Fibroblast of skin of back (primary cell): ENCODE results near the gene RBPJ.
"Not testable (repeated sequence)": the region's sequence is repeated elsewhere in the genome, so short reads cannot be mapped to it uniquely, and the experiment has no call there.

ENCODE experiments used
- DNase-seq: peaks from one replicate; pipeline ENCODE4 v3.0.0-alpha.2; 2013

RBPJ gene

DNA sequence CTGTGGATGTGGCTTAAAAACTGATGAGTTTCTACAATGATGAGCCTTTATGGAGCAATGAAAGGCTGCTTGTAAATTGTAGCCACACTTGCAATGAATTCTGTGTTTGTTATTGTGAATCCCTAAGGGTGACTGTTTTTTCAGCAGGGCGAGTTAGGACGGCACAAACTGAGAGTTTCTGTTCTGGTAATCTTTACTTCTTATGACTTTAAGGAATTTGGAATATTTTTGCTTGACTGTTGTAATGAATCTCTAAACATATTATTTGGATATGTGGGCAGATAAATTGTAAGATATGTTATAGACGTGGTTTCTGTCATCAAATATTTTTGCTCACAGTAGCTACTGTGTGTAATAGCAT, 22.2 kb downstream of the RBPJ start:
- peak; percentile 40 for DNase-seq

DNA sequence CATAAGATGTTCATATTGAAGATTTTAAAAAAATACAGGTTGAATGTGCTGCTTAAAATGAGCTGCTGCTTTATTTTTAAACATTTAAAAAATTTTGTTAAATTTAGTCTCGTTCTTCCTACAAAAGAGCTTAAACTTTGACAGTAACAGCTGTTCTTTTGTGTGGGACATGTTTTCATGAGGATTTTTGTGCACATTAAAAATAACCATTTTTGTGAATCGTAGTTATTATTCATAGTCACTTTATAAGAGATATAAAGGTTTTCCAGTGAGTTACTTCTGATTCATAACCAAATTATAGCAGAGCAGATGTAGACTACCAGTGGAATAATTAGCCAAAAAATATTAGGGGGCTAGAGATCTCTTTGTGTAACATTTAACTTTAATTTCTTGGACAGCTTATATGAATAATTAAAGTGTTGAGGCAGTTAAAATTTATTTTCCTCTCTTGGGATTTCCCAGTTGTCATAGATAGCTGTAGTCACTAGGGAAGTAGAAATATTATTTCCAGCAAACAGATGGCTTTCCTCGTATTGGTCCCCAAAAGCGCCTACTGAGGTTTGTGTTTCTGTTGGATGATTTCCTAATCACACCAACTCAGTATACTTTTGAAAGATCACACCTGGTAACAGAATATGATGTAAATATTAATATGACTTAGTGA, 24.2 kb downstream of the RBPJ start:
- DNase-seq: no peak

DNA sequence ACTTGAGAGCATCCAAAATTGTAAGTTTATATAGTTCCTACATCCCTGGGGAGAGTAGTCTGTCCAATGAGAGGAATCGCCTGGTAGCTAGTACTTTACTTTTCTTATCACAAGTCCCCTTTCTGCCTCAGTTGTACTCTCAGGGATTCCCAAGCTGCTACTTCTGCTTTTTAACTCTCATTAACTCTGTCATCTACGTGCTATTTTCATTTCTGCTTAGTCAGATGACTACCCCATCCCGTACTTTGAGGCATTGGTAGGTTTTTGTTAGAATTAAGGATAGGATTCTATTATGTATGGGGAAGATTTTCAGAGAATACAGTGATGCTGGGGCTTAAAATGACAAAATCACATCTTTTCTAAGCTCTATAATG, 24.7 kb downstream of the RBPJ start:
- no peak for DNase-seq

DNA sequence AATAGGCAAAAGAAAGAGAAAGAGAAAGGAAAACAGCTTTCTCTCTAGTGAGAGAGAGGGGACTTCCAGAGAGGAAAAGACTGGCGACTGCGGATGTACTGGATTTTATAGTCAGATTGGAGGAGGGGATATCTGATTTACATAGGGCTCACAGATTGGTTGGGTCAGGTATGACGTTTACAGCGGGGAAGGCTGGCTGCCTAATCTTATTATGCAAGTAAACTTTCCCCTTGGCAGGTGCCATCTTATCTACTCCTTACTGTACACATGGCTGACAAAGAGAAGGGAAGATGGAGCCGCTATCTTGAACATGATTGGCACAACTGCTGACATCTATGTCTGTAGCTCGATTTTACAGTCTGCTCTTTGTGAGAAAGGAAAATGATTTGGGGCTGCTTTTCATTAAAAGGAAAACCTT, 25.4 kb downstream of the RBPJ start:
- no peak for DNase-seq

DNA sequence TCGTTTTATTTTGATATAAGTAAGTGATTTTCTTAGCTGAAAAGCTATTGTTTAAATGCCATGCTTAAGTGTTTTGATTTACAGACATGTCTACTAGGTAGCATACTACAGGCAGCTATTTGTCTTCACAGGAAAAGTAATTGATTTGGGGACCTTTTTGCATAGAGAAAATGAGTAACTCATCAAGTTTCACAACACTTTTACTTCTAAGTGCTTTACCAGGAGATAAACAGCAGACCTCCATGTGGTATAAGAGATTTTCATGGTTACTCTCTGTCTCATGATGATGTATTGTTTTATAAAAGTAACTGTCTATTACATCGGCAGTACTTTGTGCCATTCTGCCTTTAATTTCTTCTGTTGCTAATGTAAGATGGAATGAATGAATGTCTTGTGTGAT, 28.7 kb downstream of the RBPJ start:
- DNase-seq: no peak

DNA sequence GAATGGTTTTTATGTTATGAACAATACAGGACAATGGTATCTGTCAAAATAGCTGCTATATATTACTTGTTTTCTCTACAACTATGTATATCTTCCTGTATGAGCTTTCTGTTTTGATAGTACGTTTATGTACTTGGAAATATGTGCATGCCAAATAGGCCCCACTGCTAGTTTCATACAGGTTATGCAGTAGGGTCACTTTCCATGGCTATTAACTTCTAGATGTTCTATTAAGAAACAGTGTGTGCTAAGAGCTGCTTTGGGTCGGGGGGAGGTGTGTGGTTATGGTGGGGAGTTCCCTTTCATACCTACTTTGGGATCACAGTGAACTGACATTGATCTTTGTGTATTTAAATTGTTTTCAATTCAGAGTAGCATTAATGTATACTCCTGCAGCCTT, 30.9 kb downstream of the RBPJ start:
- no peak for DNase-seq

DNA sequence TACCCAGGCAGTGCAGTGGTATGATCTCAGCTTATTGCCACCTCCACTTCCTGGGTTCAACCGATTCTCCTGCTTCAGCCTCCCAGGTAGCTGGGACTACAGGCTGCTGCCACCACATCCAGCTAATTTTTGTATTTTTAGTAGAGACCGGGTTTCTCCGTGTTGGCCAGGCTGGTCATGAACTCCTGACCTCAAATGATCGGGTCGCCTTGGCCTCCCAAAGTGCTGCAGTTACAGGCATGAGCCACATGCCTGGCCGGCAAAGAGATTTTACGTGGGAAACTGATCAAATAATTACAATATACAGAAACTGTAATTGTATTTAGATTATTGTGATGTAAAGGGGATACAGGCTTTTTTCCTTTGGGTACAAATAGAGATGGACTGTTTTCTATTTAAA, 33.7 kb downstream of the RBPJ start:
- no peak for DNase-seq

DNA sequence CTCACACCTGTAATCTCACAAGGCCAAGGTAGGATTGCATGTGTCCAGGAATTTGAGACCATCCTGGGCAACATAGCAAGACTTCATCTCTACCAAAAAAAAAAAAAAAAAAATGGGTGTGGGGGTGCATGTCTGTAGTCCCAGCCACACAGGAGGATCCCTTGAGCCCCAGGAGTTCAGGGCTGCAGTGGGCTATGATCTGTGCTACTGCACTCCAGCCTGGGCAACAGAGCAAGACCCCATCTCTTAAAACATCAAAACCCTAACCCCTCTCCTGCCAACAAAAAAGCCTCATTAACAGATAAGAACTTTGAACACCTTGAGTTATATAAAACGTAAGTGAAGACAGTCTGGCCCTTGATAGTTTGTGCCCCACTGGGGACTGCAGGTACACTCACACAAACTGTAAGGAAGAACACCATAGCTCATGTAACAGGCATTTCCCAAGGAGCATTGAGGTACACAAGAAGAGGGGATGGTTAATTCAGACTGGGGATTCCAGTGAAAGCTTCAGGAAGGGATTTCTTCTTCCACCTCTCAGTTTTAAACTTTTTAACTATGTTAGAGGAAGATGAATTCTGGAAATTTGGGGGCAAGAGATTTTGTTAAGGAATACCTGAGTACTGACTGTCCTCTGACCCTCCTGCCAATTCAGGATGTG, 34.7 kb downstream of the RBPJ start:
- no peak for DNase-seq

DNA sequence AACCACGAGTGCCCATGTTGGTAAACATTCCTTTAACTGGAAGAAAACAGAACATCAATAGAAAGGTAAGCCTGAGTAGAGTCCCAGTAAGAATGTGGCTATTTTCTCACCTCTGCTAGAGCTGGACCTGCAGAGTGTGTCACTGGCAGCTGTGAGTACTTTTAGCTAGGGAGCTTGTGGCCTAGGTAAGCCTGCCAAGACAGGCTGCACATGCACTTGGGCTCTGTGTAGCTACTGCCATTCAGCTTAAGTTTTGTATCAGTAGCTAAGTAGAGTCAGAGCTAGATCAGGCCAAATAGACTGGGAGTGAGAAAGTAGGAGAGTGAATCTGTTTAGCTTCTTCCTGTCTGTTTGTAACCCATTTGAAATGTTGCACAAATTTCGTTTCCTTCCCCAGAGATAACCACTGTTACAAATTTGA, 35.3 kb downstream of the RBPJ start:
- DNase-seq: no peak

DNA sequence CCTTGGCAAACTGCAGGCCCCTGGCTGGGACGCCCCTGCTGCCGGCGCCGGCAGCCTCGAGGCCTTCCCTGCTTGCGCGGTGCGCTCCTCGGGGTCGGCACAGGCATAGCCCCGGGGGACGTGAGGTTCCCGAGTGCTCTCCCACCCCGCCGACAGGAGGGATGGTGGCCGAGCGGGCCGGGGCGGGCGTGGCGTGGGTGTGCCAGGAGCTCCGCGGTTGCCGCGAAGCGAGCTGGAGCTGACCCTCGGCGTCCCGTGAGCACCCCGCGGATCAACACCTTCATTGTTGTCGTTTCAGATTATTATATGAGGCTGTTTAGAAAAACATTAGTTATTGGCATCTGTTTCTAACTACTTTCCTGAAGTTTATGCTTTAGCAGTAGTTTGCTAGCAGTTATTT, 38.7 kb downstream of the RBPJ start:
- DNase-seq: not testable (repeated sequence)

DNA sequence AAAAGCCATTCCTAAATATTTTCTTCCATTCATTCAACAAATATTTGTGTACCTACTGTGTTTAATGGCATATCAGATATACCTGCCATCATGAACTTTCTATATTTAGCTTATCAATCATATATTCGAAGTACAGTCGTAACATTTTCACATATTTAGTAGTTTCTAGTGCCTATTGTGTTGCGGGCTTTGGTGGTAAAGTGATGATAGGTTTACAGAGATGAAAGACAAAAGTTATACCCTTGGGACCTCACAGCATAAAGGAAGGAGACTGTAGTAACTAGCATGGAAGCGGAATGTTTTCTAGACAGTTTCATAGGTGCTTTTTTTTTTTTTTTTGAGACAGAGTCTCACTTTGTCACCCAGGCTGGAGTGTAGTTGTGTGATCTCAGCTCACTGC, 39.5 kb downstream of the RBPJ start:
- DNase-seq: no peak

DNA sequence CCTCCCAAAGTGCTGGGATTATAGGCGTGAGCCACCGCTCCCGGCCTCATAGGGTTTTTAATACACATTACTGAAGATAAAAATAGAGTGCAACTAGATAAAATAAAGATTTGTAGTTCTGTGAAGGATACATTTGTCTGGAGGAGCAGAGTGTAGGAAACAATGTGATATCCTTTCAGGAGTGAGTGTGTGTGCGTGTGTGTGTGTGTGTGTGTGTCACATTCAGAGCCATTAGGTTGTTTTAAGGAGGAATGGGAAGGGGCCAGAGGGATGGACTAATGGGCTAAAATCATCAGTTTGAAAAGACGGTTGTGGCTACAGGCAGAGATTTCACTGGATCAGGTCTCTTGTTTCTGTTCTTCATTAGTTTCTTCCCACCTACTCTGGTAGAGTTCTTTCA, 40.0 kb downstream of the RBPJ start:
- DNase-seq: no peak

DNA sequence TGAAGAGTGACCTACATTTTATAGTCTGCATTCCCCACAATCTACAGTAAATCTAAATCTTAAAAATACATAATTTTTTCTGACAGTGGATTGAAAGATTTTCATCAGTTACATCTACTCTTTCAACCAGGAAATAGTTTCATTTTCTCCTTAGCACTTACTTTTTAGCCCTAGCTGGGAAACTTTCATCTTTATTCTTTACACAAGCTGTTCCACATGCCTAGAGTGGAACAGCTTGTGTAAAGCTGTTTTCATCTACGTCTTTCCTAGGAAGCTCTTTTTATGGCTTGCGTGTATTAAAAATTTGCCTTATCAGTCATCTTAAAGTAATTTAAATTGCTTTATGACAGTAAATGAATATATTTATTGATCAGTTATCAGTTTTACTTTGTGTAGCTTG, 40.5 kb downstream of the RBPJ start:
- DNase-seq: no peak

DNA sequence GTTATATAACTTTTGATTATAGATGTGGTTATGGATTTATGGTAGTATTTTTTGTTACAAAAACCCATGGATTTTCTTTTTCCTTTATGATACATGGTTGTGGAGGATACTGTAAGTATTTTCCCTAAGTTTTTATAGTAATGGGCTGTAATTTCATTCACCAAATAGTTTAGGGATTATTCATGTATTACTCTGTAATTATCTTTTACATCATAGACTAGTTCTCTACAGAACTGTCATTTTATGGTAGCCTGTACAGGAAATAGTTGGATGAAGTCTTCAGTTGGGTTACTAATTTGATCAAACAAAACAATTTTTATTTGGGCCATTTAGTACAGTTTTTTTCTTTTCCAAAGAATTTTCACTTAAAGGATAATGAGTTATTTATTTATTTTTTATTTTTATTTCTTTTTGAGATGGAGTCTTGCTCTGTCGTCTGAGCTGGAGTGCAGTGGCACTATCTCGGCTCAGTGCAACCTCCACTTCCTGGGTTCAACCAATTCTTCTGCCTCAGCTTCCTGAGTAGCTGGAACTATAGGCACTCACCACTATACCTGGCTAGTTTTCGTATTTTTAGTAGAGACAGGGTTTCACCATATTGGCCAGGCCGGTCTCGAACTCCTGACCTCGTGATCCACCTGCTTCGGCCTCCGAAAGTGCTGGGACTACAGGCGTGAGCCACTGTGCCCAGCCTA, 42.1 kb downstream of the RBPJ start:
- peak; percentile 59 for DNase-seq

DNA sequence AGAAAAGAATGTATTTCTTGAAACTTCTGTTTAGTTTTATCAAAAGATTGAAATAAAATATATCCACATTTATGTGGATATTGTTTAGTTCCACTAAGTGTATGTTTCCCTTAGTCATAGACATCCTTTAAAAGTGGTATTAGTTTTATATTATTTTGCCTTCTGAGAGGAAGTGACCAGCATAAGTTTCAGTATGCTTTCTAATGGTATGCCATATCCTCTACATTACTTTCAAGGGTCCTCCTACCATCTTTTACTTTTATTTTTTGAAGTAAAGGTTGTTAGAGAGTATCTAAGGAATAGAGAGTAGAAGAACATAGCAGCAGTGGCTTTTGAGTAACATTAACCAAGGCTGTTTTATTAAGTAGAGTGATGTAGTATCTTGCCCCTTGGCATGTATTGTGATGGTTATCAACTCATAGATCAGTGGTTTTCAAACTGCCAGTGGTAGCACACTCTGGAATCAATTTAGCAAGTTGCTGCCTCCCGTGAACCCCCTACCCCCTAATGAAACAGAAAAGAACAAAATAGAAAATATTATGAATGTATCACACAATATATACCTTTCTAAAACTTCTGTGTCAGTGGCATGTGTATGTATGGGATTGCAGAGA, 44.8 kb downstream of the RBPJ start:
- DNase-seq: no peak

DNA sequence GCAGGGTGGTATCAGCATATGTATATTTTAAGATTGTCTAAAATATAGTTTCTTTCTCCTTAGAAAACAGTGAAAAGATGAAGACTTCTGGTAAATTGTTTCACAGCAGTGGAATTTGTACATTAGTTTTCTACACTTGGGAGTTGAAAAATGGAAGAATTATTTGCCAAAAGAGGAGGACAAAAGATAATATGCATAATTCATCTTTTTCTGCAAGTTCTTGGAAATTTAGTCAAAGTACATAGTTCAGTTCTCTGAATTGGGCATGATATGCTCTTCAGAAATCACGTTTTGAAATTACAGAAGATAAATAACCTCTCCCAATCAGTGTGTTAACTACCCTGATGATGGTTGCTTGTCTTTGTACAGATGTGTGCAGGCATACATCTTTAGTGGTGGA, 47.0 kb downstream of the RBPJ start:
- DNase-seq: no peak

DNA sequence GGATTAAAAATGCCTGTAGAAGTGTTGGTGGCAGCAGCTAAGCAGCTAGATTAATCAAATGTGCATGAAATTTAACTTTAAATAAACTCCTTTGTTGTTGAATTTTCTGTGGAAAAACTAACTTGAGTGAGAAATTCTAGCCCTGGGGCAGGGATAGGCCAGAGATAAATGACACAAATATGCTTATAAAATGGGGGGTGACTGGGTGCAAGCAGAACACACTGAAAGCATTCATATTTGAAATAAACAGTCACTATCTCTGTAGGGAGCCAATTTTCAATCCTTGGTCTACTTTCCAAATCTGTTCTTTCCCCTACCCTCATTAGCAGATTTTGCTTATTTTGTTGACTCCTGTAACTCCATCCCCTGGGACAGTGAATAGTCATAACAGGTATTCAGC, 47.9 kb downstream of the RBPJ start:
- peak; percentile 54 for DNase-seq

DNA sequence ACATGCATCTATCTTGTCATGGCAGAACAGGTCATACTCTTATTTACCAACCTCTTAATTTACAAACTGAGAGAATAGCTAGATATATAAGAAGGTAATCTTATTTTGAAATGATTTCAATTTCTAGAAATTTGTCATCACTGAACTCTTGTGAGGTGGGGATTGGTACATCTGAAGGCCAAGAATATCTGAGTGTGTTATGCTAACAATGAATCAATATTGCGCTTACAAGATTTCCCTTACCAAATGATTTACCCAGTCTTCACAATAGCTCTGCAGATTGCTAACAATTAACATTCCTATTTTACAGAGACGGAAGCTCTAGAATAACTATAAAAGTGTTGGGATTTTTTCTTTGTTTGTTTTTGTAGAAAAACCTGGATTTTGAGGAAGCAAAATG, 48.3 kb downstream of the RBPJ start:
- no peak for DNase-seq

DNA sequence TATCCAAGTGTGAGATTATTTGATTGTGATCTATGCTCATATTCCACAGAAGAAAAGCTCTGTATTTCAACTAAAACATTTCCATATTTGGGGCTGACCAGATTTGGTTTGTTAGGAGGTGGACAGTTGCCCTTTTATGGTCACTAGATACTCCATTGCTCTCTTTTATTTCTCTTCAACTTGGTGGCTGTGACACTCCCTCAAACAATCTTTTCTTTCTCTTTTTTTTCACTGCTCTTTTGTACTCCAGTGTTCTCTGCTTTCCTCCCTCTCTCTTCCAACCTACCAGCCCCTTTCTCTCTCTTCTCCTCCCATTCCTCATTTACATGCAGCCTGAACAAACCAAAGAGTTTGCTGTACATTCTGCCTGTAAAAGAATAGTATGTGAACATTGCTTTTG, 48.8 kb downstream of the RBPJ start:
- DNase-seq: peak; percentile 80

DNA sequence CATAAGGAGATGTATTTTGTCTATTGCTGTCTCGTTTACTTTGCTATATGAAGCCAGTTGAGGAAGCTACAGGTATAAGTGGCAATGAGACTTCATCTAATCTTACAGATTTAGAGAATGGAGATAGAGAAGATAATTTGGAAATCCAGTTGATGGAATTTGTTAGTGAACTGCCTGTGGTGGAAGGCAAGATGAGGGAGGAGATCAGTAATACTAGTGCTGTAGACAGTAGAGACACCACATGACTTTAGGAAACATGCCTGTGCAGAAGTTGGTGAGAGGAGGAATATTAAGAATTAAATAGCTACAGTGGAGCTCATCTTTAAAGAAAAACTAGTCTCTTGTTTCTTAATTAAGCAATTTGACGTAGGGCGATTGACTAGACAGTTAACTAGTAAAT, 51.3 kb downstream of the RBPJ start:
- DNase-seq: no peak

DNA sequence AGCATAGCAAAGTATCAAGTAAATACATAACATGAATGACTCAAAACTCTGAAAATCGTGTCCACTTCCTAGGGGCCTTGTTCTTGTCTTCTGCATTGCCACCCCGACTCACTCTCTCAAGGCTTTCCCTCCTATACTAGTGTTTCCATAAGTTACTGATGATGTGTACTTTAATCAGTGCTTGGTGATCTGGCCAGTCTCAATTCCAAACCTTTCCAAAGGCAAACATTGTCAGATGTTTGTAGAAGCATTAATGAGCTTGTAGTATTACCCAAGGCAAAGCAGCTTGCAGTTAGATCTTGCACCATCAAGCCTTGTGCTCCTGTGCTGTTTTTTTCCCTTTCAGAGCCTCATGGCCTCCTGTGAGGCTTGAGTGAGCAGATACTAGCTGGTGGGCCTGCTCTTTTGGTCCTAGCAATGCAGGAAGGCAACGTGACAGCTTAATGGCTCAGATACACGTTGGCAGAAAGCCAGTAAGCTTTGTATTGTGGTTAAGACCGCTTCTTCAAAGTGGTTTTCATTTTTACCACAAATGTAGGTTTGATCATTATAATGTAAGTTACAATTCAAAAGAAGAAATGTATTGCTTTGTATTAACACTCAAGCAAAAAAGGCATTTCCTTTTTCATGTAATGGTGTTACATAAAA, 51.8 kb downstream of the RBPJ start:
- peak; percentile 67 for DNase-seq

DNA sequence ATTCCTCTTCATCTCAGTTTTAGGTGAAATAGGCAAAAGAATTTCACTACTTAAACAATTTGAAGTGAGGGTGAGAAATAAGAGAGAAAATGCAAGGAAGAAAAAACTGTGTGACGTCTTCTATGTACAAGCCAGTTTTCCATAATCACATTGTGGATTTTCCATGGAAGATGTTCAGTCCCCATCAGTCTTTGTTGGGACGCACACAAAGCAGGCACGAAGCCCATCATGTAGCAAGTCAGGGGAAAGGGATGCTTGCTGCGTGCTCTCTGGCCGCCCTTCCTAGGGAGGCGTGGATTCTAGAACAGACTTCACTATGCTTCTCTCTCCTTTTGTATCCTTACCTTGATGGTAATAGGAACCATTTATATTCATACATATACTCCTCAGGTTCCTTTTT, 54.7 kb downstream of the RBPJ start:
- no peak for DNase-seq
